Karpas-422 (cell line): ENCODE data around the gene HTR2B. TPM values are rescaled to one million over a fixed set of nuclear protein-coding genes. Genes with fewer than 3 reads are reported as not detected.
A peak's percentile ranks its signal among the peaks of the same experiment; 100 is the strongest.
"Not testable (repeated sequence)": the region's sequence is repeated elsewhere in the genome, so short reads cannot be mapped to it uniquely, and the experiment has no call there.

ENCODE experiments used
- DNase-seq: peaks from one replicate; pipeline ENCODE4 v3.0.0-alpha.2; 2015
- H2AFZ ChIP-seq: fragments of 200-600 bp; sonication (generic); 2 replicates; pipeline ENCODE4 v1.6.1; 2014; ENCODE audit warnings: antibody characterized with exemption, low read length, mixed read lengths
- H3K27ac ChIP-seq: fragments of 200-600 bp; sonication (generic); 2 replicates; pipeline ENCODE4 v1.5.1; 2014; ENCODE audit warnings: mild to moderate bottlenecking, low read length, moderate library complexity
- H3K27me3 ChIP-seq: fragments of 200-600 bp; sonication (generic); 2 replicates; pipeline ENCODE4 v1.6.1; 2014; ENCODE audit warnings: low read length, mixed read lengths
- H3K36me3 ChIP-seq: fragments of 200-600 bp; sonication (generic); 2 replicates; pipeline ENCODE4 v1.6.1; 2014; ENCODE audit warnings: low read length, mixed read lengths; ENCODE audit not compliant: insufficient read depth
- H3K4me1 ChIP-seq: fragments of 200-600 bp; sonication (generic); 2 replicates; pipeline ENCODE4 v1.6.1; 2014; ENCODE audit warnings: mild to moderate bottlenecking, low read length, mixed read lengths
- H3K4me2 ChIP-seq: fragments of 200-600 bp; sonication (generic); 2 replicates; pipeline ENCODE4 v1.6.1; 2014; ENCODE audit warnings: low read length, low read depth, mild to moderate bottlenecking; ENCODE audit not compliant: poor library complexity, severe bottlenecking
- H3K4me3 ChIP-seq: fragments of 200-600 bp; sonication (generic); 2 replicates; pipeline ENCODE4 v1.5.1; 2014; ENCODE audit warnings: mild to moderate bottlenecking, antibody characterized with exemption, low read length, mixed read lengths
- H3K79me2 ChIP-seq: fragments of 200-600 bp; sonication (generic); 2 replicates; pipeline ENCODE4 v1.6.1; 2014; ENCODE audit warnings: mild to moderate bottlenecking, low read length, mixed read lengths
- H3K9ac ChIP-seq: fragments of 200-600 bp; sonication (generic); 2 replicates; pipeline ENCODE4 v1.6.0; 2014; ENCODE audit warnings: low read length
- H3K9me2 ChIP-seq: fragments of 200-600 bp; sonication (generic), shearing (Covaris generic); replicated peaks from 2 replicates; pipeline ENCODE4 v1.6.0; 2014; ENCODE audit warnings: mild to moderate bottlenecking, low read length, moderate library complexity; ENCODE audit not compliant: insufficient read depth
- H3K9me3 ChIP-seq: fragments of 300-700, 200-600 bp; sonication (generic); 2 replicates; pipeline ENCODE4 v1.6.1; 2014; ENCODE audit warnings: low read length, mixed read lengths
- H4K20me1 ChIP-seq: fragments of 200-600 bp; sonication (generic); 2 replicates; pipeline ENCODE4 v1.6.1; 2014; ENCODE audit warnings: mild to moderate bottlenecking, antibody characterized with exemption, low read length, low read depth; ENCODE audit not compliant: insufficient read depth
- total RNA-seq: library from RNA; depleted of rRNA; stranded (reverse); fragments of >200 nt; shearing (Covaris generic); gene quantifications from 2 replicates; pipeline ENCODE4 v1.2.3, GENCODE V29; 2014; ENCODE audit warnings: low replicate concordance

The HTR2B gene
- total RNA-seq, 1 experiment from 2014 or later = not detected

DNA sequence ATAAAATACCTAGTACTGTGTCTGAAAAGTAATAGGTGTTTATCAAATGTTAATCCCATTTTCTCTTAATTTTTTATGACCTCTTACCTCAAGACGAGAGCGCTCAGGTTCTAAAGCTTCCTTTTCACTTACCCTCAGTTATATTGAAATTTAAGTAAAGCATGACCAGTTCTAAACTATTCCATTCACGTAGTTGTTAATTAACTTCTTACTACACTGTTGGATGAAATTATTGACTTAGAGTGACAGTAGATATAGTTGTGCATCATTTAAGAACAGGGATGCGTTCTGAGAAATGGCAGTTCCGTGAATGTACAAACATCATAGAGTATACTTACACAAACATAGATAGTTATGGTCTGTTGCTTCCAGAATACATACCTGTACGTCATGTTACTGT is 20.1 kb upstream of the HTR2B start:
- Histone ChIP-seq H3K9me2 (no peaks in the 10 kb centered on the region), H3K27ac (no peak overlapping the region), H3K27me3 (no peaks in the 10 kb centered on the region), H4K20me1 (no peaks in the 10 kb centered on the region), H3K79me2 (peaks cover under 1% of the 10 kb centered on the region), H3K4me2 (no peak overlapping the region), H3K4me3 (no peak overlapping the region), H3K4me1 (no peaks in the 10 kb centered on the region), H2AFZ (no peak overlapping the region), H3K9ac (no peak overlapping the region), H3K36me3 (peaks cover 12% of the 10 kb centered on the region; the same call in 1 of the 2 replicates), H3K9me3 (no peaks in the 10 kb centered on the region)
- no peak for DNase-seq

DNA sequence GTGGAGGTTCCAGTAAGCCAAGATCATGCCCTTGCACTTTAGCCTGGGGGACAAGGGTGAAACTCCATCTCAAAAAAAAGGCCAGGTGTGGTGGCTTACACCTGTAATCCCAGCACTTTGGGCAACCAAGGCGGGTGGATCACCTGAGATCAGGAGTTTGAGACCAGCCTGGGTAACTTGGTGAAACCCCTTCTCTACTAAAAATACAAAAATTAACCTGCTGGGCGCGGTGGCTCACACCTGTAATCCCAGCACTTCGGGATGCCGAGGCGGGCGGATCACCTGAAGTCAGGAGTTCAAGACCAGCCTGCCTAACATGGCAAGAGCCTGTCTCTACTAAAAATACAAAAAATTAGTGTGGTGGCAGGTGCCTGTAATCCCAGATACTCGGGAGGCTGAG is 16.0 kb upstream of the HTR2B start:
- not testable (repeated sequence) for H2AFZ ChIP-seq, H3K27me3 ChIP-seq, H3K9ac ChIP-seq, H3K9me3 ChIP-seq, H3K27ac ChIP-seq, H3K4me2 ChIP-seq, H3K9me2 ChIP-seq, DNase-seq, H3K4me3 ChIP-seq, H4K20me1 ChIP-seq, H3K4me1 ChIP-seq
- Histone ChIP-seq H3K36me3 (peaks cover 11% of the 10 kb centered on the region; the same call in 1 of the 2 replicates), H3K79me2 (peaks cover 32% of the 10 kb centered on the region)

GRCh38 chr2:231139796-231140195 is 15.0 kb upstream of the HTR2B start:
- peaks cover 41% of the 10 kb centered on the region for H3K79me2 ChIP-seq
- no peaks in the 10 kb centered on the region for H3K27me3 ChIP-seq
- peaks cover 10% of the 10 kb centered on the region for H3K4me1 ChIP-seq
- H3K27ac ChIP-seq = no peak overlapping the region
- H3K9me3 ChIP-seq = no peaks in the 10 kb centered on the region
- peaks cover 11% of the 10 kb centered on the region; the same call in 1 of the 2 replicates for H3K36me3 ChIP-seq
- H4K20me1 ChIP-seq = no peaks in the 10 kb centered on the region
- no peak for DNase-seq
- H3K9ac ChIP-seq = no peak overlapping the region
- no peak overlapping the region for H3K4me2 ChIP-seq
- H2AFZ ChIP-seq = no peak overlapping the region
- no peaks in the 10 kb centered on the region for H3K9me2 ChIP-seq
- H3K4me3 ChIP-seq = no peak overlapping the region

- peaks cover 11% of the 10 kb centered on the region; the same call in 1 of the 2 replicates for H3K36me3 ChIP-seq
- H3K9me3 ChIP-seq = no peaks in the 10 kb centered on the region
- H3K27me3 ChIP-seq = no peaks in the 10 kb centered on the region
- H2AFZ ChIP-seq = no peak overlapping the region
- no peaks in the 10 kb centered on the region for H4K20me1 ChIP-seq
- H3K79me2 ChIP-seq = peaks cover 52% of the 10 kb centered on the region
- H3K4me3 ChIP-seq = no peak overlapping the region
- H3K4me1 ChIP-seq = peaks cover 18% of the 10 kb centered on the region
- H3K4me2 ChIP-seq = no peak overlapping the region
- no peak overlapping the region for H3K27ac ChIP-seq
- no peaks in the 10 kb centered on the region for H3K9me2 ChIP-seq
- DNase-seq = no peak
- no peak overlapping the region for H3K9ac ChIP-seq
Observed at GRCh38 chr2:231138699-231139098, 13.9 kb upstream of the HTR2B start.

GRCh38 chr2:231134910-231135655 is 10.2 kb upstream of the HTR2B start:
- H3K27ac ChIP-seq = peak overlapping the region; percentile 44
- H3K4me2 ChIP-seq = peak overlapping the region; percentile 11
- no peak for DNase-seq

DNA sequence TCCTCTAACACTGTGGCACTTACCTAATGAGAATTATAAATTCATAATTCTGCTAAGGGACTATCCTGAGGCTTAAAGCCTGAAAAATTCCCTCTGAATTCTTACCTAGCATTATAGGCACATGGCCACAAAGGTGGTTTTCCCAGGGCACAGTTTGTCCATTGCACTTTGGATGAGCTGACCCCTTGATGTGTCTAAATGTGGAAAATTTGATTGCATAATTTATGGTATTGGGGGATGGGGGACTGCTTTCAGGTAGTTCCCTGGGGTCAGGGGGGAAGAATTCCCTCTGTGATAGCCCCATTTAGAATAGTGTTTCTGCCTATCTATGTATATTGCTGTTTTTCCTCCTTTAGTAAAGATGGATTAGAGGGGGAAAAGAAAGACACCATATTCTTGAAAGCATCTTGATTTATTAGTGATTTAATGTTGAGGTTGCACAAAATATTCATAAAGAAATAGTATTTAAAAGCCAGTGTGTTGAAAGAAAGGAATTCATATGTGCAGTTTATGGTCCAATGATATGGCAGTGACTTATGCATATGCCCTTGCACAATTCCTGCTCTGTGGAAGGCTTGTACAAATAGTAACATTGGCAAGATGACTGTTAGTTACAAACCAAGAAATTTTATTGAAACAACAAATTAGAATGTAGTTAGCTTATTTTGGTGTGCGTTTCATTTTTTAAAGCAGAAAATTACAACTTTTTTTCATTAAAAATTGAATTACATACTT is 8.7 kb upstream of the HTR2B start:
- no peak overlapping the region for H2AFZ ChIP-seq
- no peak for DNase-seq
- no peak overlapping the region for H3K27ac ChIP-seq
- H3K9me3 ChIP-seq = no peaks in the 10 kb centered on the region
- H3K27me3 ChIP-seq = no peaks in the 10 kb centered on the region
- H4K20me1 ChIP-seq = no peaks in the 10 kb centered on the region
- peaks cover 1% of the 10 kb centered on the region; the same call in 1 of the 2 replicates for H3K36me3 ChIP-seq
- H3K4me2 ChIP-seq = no peak overlapping the region
- H3K4me1 ChIP-seq = peaks cover 22% of the 10 kb centered on the region
- H3K9ac ChIP-seq = no peak overlapping the region
- H3K79me2 ChIP-seq = peaks cover 82% of the 10 kb centered on the region
- H3K9me2 ChIP-seq = no peaks in the 10 kb centered on the region
- no peak overlapping the region for H3K4me3 ChIP-seq

More at GRCh38 chr2:231134910-231135655, 10.2 kb upstream of the HTR2B start:
- Histone ChIP-seq H3K4me3 (no peak overlapping the region), H3K9ac (no peak overlapping the region), H2AFZ (no peak overlapping the region), H3K27me3 (no peaks in the 10 kb centered on the region), H3K4me1 (peaks cover 22% of the 10 kb centered on the region), H3K9me2 (no peaks in the 10 kb centered on the region), H3K79me2 (peaks cover 78% of the 10 kb centered on the region), H4K20me1 (no peaks in the 10 kb centered on the region), H3K36me3 (peaks cover 11% of the 10 kb centered on the region; the same call in 1 of the 2 replicates), H3K9me3 (no peaks in the 10 kb centered on the region)

DNA sequence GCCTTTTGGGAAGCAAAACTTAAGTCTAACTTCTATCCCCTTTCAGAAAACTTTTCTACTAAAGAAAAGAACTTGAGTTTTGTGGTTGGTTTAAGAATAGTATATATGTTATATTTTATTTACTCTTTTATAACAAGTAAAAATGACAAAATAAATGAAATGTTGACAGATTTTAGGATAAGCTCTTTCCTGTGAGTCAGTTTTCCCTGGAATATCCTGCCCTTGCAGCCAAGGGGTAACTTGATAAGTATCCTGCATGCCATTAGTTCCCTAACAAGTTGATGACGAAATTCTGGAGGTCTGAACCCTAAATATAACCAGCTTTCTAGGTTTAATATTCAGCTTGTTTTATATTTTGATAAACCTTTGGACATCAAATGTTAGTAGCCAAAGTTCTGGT is 7.3 kb upstream of the HTR2B start:
- peaks cover 77% of the 10 kb centered on the region for H3K79me2 ChIP-seq

GRCh38 chr2:231130336-231131056 is 5.7 kb upstream of the HTR2B start:
- Histone ChIP-seq H3K4me1 (peaks cover 19% of the 10 kb centered on the region), H3K79me2 (peaks cover 74% of the 10 kb centered on the region), H3K4me2 (no peak overlapping the region), H3K4me3 (no peak overlapping the region), H3K9ac (no peak overlapping the region), H3K36me3 (no peaks in the 10 kb centered on the region), H3K9me3 (no peaks in the 10 kb centered on the region), H3K27ac (no peak overlapping the region), H4K20me1 (no peaks in the 10 kb centered on the region), H3K27me3 (no peaks in the 10 kb centered on the region), H3K9me2 (no peaks in the 10 kb centered on the region), H2AFZ (no peak overlapping the region)
- DNase-seq = no peak

More for the DNA sequence above, 7.3 kb upstream of the HTR2B start:
- DNase-seq = no peak
- Histone ChIP-seq H3K9me2 (no peaks in the 10 kb centered on the region), H3K27ac (no peak overlapping the region), H3K36me3 (no peaks in the 10 kb centered on the region), H3K27me3 (no peaks in the 10 kb centered on the region), H2AFZ (no peak overlapping the region), H3K4me3 (no peak overlapping the region), H3K4me2 (no peak overlapping the region), H4K20me1 (no peaks in the 10 kb centered on the region), H3K9me3 (no peaks in the 10 kb centered on the region), H3K9ac (no peak overlapping the region), H3K4me1 (peaks cover 22% of the 10 kb centered on the region)
